H9 (cell line): ENCODE data around the gene GPN2. TPM values are rescaled to one million over a fixed set of nuclear protein-coding genes. Genes with fewer than 3 reads are reported as not detected.

Source experiments
- DNase-seq: peaks from one replicate; pipeline ENCODE4 v3.0.0-alpha.2; 2017
- H2AFZ ChIP-seq: one replicate; pipeline ENCODE4 v1.6.1; 2013; ENCODE audit warnings: mild to moderate bottlenecking, low read length, control low read depth, moderate library complexity
- H2AK5ac ChIP-seq: 2 replicates; pipeline ENCODE4 v1.6.1; 2013; ENCODE audit warnings: low read length, control low read depth, mixed read lengths; ENCODE audit not compliant: insufficient read length
- H2BK120ac ChIP-seq: one replicate; pipeline ENCODE4 v1.6.1; 2013; ENCODE audit warnings: low read depth, mild to moderate bottlenecking, low read length, control low read depth, inconsistent platforms; ENCODE audit not compliant: poor library complexity, severe bottlenecking
- H2BK12ac ChIP-seq: 2 replicates; pipeline ENCODE4 v1.6.1; 2013; ENCODE audit warnings: low read length, control low read depth, mixed read lengths, low read depth; ENCODE audit not compliant: insufficient read length
- H2BK15ac ChIP-seq: 2 replicates; pipeline ENCODE4 v1.6.1; 2013; ENCODE audit warnings: low read depth, low read length, control low read depth
- H2BK20ac ChIP-seq: one replicate; pipeline ENCODE4 v1.6.1; 2013; ENCODE audit warnings: low read depth, mild to moderate bottlenecking, low read length, control low read depth, inconsistent platforms; ENCODE audit not compliant: poor library complexity, severe bottlenecking
- H2BK5ac ChIP-seq: 2 replicates; pipeline ENCODE4 v1.6.1; 2013; ENCODE audit warnings: low read length, control low read depth, mixed read lengths; ENCODE audit not compliant: insufficient read length
- H3K14ac ChIP-seq: 2 replicates; pipeline ENCODE4 v1.6.1; 2013; ENCODE audit warnings: low read length, control low read depth; ENCODE audit not compliant: insufficient read depth
- H3K18ac ChIP-seq: 2 replicates; pipeline ENCODE4 v1.6.1; 2013; ENCODE audit warnings: low read depth, mild to moderate bottlenecking, mixed read lengths, low read length, control low read depth; ENCODE audit not compliant: insufficient read length
- H3K23ac ChIP-seq: 2 replicates; pipeline ENCODE4 v1.6.1; 2013; ENCODE audit warnings: low read length, control low read depth, mixed read lengths, low read depth; ENCODE audit not compliant: insufficient read length
- H3K23me2 ChIP-seq: 2 replicates; pipeline ENCODE4 v1.6.1; 2013; ENCODE audit warnings: low read depth, mild to moderate bottlenecking, mixed read lengths, low read length, control low read depth; ENCODE audit not compliant: insufficient read length, poor library complexity, severe bottlenecking
- H3K27ac ChIP-seq: 2 replicates; pipeline ENCODE4 v1.5.1; 2013; ENCODE audit warnings: low read length, control low read depth, mixed read lengths, low read depth; ENCODE audit not compliant: insufficient read length
- H3K27me3 ChIP-seq: 2 replicates; pipeline ENCODE4 v1.6.1; 2013; ENCODE audit warnings: low read length, control low read depth, inconsistent platforms; ENCODE audit not compliant: insufficient read depth
- H3K4ac ChIP-seq: 2 replicates; pipeline ENCODE4 v1.6.1; 2013; ENCODE audit warnings: low read depth, mild to moderate bottlenecking, control low read depth, inconsistent platforms, low read length, moderate library complexity
- H3K4me1 ChIP-seq: 2 replicates; pipeline ENCODE4 v1.6.1; 2013; ENCODE audit warnings: low read length, control low read depth, inconsistent platforms; ENCODE audit not compliant: insufficient read depth
- H3K4me2 ChIP-seq: 2 replicates; pipeline ENCODE4 v1.6.1; 2013; ENCODE audit warnings: low read length, control low read depth, mixed read lengths; ENCODE audit not compliant: insufficient read length, insufficient read depth
- H3K56ac ChIP-seq: 2 replicates; pipeline ENCODE4 v1.6.1; 2013; ENCODE audit warnings: low read depth, mild to moderate bottlenecking, mixed read lengths, low read length, control low read depth; ENCODE audit not compliant: insufficient read length
- H3K79me1 ChIP-seq: 2 replicates; pipeline ENCODE4 v1.6.1; 2013; ENCODE audit warnings: low read depth, mild to moderate bottlenecking, moderate library complexity, low read length, control low read depth, inconsistent platforms; ENCODE audit not compliant: insufficient read depth, poor library complexity, severe bottlenecking
- H3K79me2 ChIP-seq: 2 replicates; pipeline ENCODE4 v1.6.1; 2013; ENCODE audit warnings: low read length, control low read depth, inconsistent platforms; ENCODE audit not compliant: insufficient read depth
- H3K9ac ChIP-seq: 2 replicates; pipeline ENCODE4 v1.6.1; 2013; ENCODE audit warnings: low read length, control low read depth, mixed read lengths; ENCODE audit not compliant: insufficient read length; ENCODE audit errors: extremely low read depth
- H3K9me3 ChIP-seq: one replicate; pipeline ENCODE4 v1.6.1; 2013; ENCODE audit warnings: low read depth, low read length, inconsistent platforms; ENCODE audit not compliant: control insufficient read depth
- H3T11ph ChIP-seq: one replicate; pipeline ENCODE4 v1.6.1; 2013; ENCODE audit warnings: mild to moderate bottlenecking, low read length, control low read depth, inconsistent platforms
- H4K20me1 ChIP-seq: one replicate; pipeline ENCODE4 v1.6.1; 2013; ENCODE audit not compliant: control insufficient read depth, insufficient read length, insufficient read depth
- H4K5ac ChIP-seq: 2 replicates; pipeline ENCODE4 v1.6.1; 2013; ENCODE audit warnings: low read depth, mild to moderate bottlenecking, mixed read lengths, low read length, control low read depth; ENCODE audit not compliant: insufficient read length
- H4K8ac ChIP-seq: replicated peaks from 2 replicates; pipeline ENCODE4 v1.6.1; 2013; ENCODE audit warnings: low read length, control low read depth, mixed read lengths, low read depth; ENCODE audit not compliant: insufficient read length
- H4K91ac ChIP-seq: 2 replicates; pipeline ENCODE4 v1.6.1; 2013; ENCODE audit warnings: low read depth, mild to moderate bottlenecking, moderate library complexity, mixed read lengths, low read length, control low read depth; ENCODE audit not compliant: insufficient read length
- H3K27ac Mint-ChIP-seq, 3 experiments: 2 replicates in 2 of 3; 3 replicates in 1 of 3; pipeline ENCODE4 v1.8.0; 2020 to 2021; ENCODE audit warnings: mixed read lengths in 3 of 3, mild to moderate bottlenecking in 1 of 3, moderate library complexity in 1 of 3
- H3K27me3 Mint-ChIP-seq: 2 replicates; pipeline ENCODE4 v1.8.0; 2021; ENCODE audit warnings: low read depth, mild to moderate bottlenecking, moderate library complexity, mixed read lengths
- H3K36me3 Mint-ChIP-seq, 3 experiments: 2 replicates in 2 of 3; 3 replicates in 1 of 3; pipeline ENCODE4 v1.8.0; 2020 to 2021; ENCODE audit warnings: low read depth in 3 of 3, mixed read lengths in 3 of 3; ENCODE audit not compliant: insufficient read depth in 1 of 3
- H3K4me1 Mint-ChIP-seq, 2 experiments: 2 replicates each; pipeline ENCODE4 v1.8.0; 2020; ENCODE audit warnings: mixed read lengths in 2 of 2
- H3K4me3 Mint-ChIP-seq, 2 experiments: 2 replicates in 1 of 2; 3 replicates in 1 of 2; pipeline ENCODE4 v1.8.0; 2020 to 2021; ENCODE audit warnings: mild to moderate bottlenecking in 2 of 2, mixed read lengths in 2 of 2, moderate library complexity in 1 of 2
- H3K9me3 Mint-ChIP-seq, 2 experiments: 2 replicates in 1 of 2; 3 replicates in 1 of 2; pipeline ENCODE4 v1.8.0; 2020; ENCODE audit warnings: mild to moderate bottlenecking in 2 of 2, mixed read lengths in 2 of 2, moderate library complexity in 1 of 2
- WGBS: extraction: QIAGEN DNeasy Blood & Tissue Kit; methylation state at CpG from one replicate; pipeline ENCODE4 v1.1.7; 2013; ENCODE audit warnings: missing lambda C conversion rate, low lambda C conversion rate, mixed read lengths; ENCODE audit not compliant: insufficient read length; ENCODE audit errors: extremely low coverage; 5-methylcytosine and 5-hydroxymethylcytosine counted together
- total RNA-seq: library from RNA; stranded (reverse); gene quantifications from 2 replicates; pipeline ENCODE4 v1.2.1, GENCODE V29; 2021
- TF ChIP-seq, protein P1 (sequence below): fragments of 200-600 bp; sonication (generic); conservative IDR thresholded peaks from 3 replicates; pipeline ENCODE4 v1.8.0; 2021; ENCODE audit warnings: antibody characterized with exemption, mild to moderate bottlenecking

Gene GPN2
- total RNA-seq, 1 experiment from 2014 or later, result 47.8 TPM

DNA sequence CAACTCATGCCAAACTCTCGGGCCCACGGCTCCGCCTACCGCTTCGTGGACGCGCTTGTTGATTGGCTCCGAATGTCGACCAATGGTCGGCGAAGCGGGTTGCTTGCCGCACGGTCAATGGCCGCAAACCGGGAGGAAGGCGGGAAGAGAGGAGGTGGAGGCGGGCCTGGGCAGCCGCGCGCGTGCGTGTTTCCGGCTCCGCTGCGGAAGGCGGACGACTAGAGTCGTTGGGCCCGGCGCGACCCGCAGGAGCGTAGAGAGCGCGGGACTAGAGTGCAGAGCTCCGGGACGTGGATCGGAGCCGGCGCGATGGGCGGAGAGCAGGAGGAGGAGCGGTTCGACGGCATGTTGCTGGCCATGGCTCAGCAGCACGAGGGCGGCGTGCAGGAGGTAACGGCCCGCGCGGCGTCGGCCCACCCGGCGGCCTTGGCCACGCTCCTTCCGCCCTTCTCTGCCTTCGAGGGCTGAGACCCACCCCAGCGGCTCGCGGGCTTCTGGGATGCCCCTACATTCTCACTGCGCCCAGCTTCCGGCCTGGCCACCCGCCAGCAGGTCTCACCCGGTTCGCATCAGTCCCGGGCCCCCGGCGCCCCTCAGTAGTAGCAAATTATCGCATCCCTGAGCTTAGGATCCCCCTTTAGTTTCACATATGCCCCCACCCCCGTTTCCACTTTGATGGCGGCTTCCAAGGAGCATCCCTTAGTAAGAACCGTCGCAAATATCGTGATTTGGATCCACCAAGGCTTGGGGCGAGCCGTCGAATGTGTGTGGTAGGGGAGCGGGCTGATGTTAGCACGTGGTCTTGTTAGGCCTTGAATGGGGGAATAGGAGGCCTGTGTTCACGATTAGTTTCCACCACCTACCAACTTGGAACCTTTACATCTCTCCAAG, 31.7 kb upstream of the GPN2 start, which contains the start of gene NUDC:
NUDC (plus strand) TSS at position 204 of the 891 bp plus-strand sequence; CDS start at position 310, 106 bp downstream.
- H3K4me2 ChIP-seq, result peak within 1 kb of the TSS; percentile 94
- H3T11ph ChIP-seq, result no peak within 1 kb of the TSS
- H3K9me3 Mint-ChIP-seq, result peaks cover 0 to 2% of the 10 kb centered on the region in 2 experiments; a peak in 1 of 5 replicates
- no peak within 1 kb of the TSS for H4K5ac ChIP-seq
- peak within 1 kb of the TSS; percentile 91 for H3K14ac ChIP-seq
- H4K20me1 ChIP-seq, result no peaks in the 10 kb centered on the region
- no peak within 1 kb of the TSS for H4K8ac ChIP-seq
- H3K9ac ChIP-seq, result peak within 1 kb of the TSS; percentile 83
- peaks cover 7% of the 10 kb centered on the region for H3K23me2 ChIP-seq
- peak within 1 kb of the TSS; percentile 80 for H3K18ac ChIP-seq
- no peak within 1 kb of the TSS for H2AFZ ChIP-seq
- H3K27me3 ChIP-seq, result no peaks in the 10 kb centered on the region
- H2BK120ac ChIP-seq, result no peak within 1 kb of the TSS
- peaks cover 19 to 36% (median 30%) of the 10 kb centered on the region in 3 experiments; a peak in 6 of 7 replicates for H3K36me3 Mint-ChIP-seq
- TF ChIP-seq, protein P1, sequence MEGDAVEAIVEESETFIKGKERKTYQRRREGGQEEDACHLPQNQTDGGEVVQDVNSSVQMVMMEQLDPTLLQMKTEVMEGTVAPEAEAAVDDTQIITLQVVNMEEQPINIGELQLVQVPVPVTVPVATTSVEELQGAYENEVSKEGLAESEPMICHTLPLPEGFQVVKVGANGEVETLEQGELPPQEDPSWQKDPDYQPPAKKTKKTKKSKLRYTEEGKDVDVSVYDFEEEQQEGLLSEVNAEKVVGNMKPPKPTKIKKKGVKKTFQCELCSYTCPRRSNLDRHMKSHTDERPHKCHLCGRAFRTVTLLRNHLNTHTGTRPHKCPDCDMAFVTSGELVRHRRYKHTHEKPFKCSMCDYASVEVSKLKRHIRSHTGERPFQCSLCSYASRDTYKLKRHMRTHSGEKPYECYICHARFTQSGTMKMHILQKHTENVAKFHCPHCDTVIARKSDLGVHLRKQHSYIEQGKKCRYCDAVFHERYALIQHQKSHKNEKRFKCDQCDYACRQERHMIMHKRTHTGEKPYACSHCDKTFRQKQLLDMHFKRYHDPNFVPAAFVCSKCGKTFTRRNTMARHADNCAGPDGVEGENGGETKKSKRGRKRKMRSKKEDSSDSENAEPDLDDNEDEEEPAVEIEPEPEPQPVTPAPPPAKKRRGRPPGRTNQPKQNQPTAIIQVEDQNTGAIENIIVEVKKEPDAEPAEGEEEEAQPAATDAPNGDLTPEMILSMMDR, result no peak
- H3K79me1 ChIP-seq, result peaks cover 13% of the 10 kb centered on the region
- no peak within 1 kb of the TSS for H3K23ac ChIP-seq
- peaks cover 15% of the 10 kb centered on the region; the same call in 1 of the 2 replicates for H3K79me2 ChIP-seq
- H2BK20ac ChIP-seq, result no peak within 1 kb of the TSS
- peaks cover 18% of the 10 kb centered on the region in 2 experiments for H3K4me1 Mint-ChIP-seq
- peak within 1 kb of the TSS; percentile 94 to 98 (median 98); a peak in 6 of 7 replicates for H3K27ac Mint-ChIP-seq
- no peaks in the 10 kb centered on the region for H3K9me3 ChIP-seq
- H2BK5ac ChIP-seq, result no peak within 1 kb of the TSS
- H2AK5ac ChIP-seq, result no peak within 1 kb of the TSS
- DNase-seq, result peak; percentile 96
- peak within 1 kb of the TSS; percentile 78; the same call in 1 of the 2 replicates for H3K4ac ChIP-seq
- no peak within 1 kb of the TSS for H3K56ac ChIP-seq
- H3K27me3 Mint-ChIP-seq, result peaks cover 3% of the 10 kb centered on the region; the same call in 1 of the 2 replicates
- peak within 1 kb of the TSS; percentile 93 to 96 for H3K4me3 Mint-ChIP-seq
- H3K27ac ChIP-seq, result no peak within 1 kb of the TSS
- no peak within 1 kb of the TSS for H4K91ac ChIP-seq
- WGBS, result no CpG with 5 or more reads among the region's 83 CpGs
- H2BK15ac ChIP-seq, result no peak within 1 kb of the TSS
- no peak within 1 kb of the TSS for H2BK12ac ChIP-seq
- H3K4me1 ChIP-seq, result peaks cover 3% of the 10 kb centered on the region; the same call in 1 of the 2 replicates
